Skeletal muscle tissue (tissue), 4 donors: ENCODE data around the gene APOL3. TPM values are rescaled to one million over a fixed set of nuclear protein-coding genes. Genes with fewer than 3 reads are reported as not detected.
A peak's percentile ranks its signal among the peaks of the same experiment; 100 is the strongest.
"Not testable (repeated sequence)": the region's sequence is repeated elsewhere in the genome, so short reads cannot be mapped to it uniquely, and the experiment has no call there.

Source experiments
- H3K27ac ChIP-seq: one replicate; pipeline ENCODE4 v1.7.0; 2013; ENCODE audit warnings: mild to moderate bottlenecking, low read depth, low read length, inconsistent platforms
- H3K27me3 ChIP-seq, 3 donors: one replicate each; pipeline ENCODE4 v1.7.0; 2013; ENCODE audit warnings: low read length in 3 of 3; ENCODE audit not compliant: control insufficient read depth in 3 of 3, insufficient read depth in 3 of 3
- H3K36me3 ChIP-seq, 3 donors: one replicate each; pipeline ENCODE4 v1.7.0; 2013; ENCODE audit warnings: low read length in 3 of 3; ENCODE audit not compliant: control insufficient read depth in 3 of 3, insufficient read depth in 3 of 3
- H3K4me1 ChIP-seq, 3 donors: one replicate each; pipeline ENCODE4 v1.7.0; 2013; ENCODE audit warnings: low read length in 3 of 3, mild to moderate bottlenecking in 3 of 3; ENCODE audit not compliant: control insufficient read depth in 3 of 3, insufficient read depth in 3 of 3
- H3K4me3 ChIP-seq, 3 donors: one replicate each; pipeline ENCODE4 v1.7.0; 2013; ENCODE audit warnings: low read length in 3 of 3
- H3K9ac ChIP-seq, 3 donors: one replicate each; pipeline ENCODE4 v1.7.0; 2013; ENCODE audit warnings: low read length in 3 of 3, mild to moderate bottlenecking in 3 of 3, moderate library complexity in 2 of 3, low read depth in 1 of 3
- H3K9me3 ChIP-seq, 3 donors: one replicate each; pipeline ENCODE4 v1.7.0; 2013; ENCODE audit warnings: low read length in 3 of 3; ENCODE audit not compliant: control insufficient read depth in 3 of 3
- total RNA-seq: library from RNA; depleted of rRNA; stranded (reverse); fragments of >200 nt; gene quantifications from one replicate; pipeline ENCODE4 v1.2.3, GENCODE V29; 2014
- donor health status: Osteomylitis.

Gene APOL3
- total RNA-seq, 1 donor from 2014 or later: 13.6 TPM

GRCh38 chr22:36194385-36194784 lies 33.8 kb upstream of the APOL3 start:
- Histone ChIP-seq H3K36me3 (no peaks in the 10 kb centered on the region), H3K4me1 (peaks cover 30 to 32% (median 31%) of the 10 kb centered on the region in 3 donors), H3K27ac (no peak overlapping the region), H3K4me3 (no peak overlapping the region), H3K27me3 (no peaks in the 10 kb centered on the region), H3K9me3 (no peaks in the 10 kb centered on the region), H3K9ac (no peak overlapping the region)

GRCh38 chr22:36193577-36193976 lies 33.0 kb upstream of the APOL3 start:
- H3K4me1 ChIP-seq: peaks cover 22 to 27% (median 24%) of the 10 kb centered on the region in 3 donors
- no peaks in the 10 kb centered on the region for H3K9me3 ChIP-seq
- no peak overlapping the region for H3K27ac ChIP-seq
- no peak overlapping the region for H3K4me3 ChIP-seq
- no peak overlapping the region for H3K9ac ChIP-seq
- no peaks in the 10 kb centered on the region for H3K27me3 ChIP-seq
- H3K36me3 ChIP-seq: no peaks in the 10 kb centered on the region

GRCh38 chr22:36193171-36193570 lies 32.6 kb upstream of the APOL3 start:
- Histone ChIP-seq H3K4me1 (peaks cover 22 to 27% (median 22%) of the 10 kb centered on the region in 3 donors), H3K27ac (no peak overlapping the region), H3K9me3 (no peaks in the 10 kb centered on the region), H3K27me3 (no peaks in the 10 kb centered on the region), H3K4me3 (no peak overlapping the region), H3K36me3 (no peaks in the 10 kb centered on the region), H3K9ac (no peak overlapping the region)

- Histone ChIP-seq H3K9ac (no peak overlapping the region), H3K9me3 (no peaks in the 10 kb centered on the region), H3K36me3 (no peaks in the 10 kb centered on the region), H3K27me3 (no peaks in the 10 kb centered on the region), H3K27ac (no peak overlapping the region), H3K4me3 (no peak overlapping the region), H3K4me1 (peaks cover 19 to 24% (median 20%) of the 10 kb centered on the region in 3 donors)
These were observed 32.0 kb upstream of the APOL3 start for GRCh38 chr22:36192542-36192941.

GRCh38 chr22:36191106-36191836 lies 30.7 kb upstream of the APOL3 start:
- Histone ChIP-seq H3K4me3 (peak overlapping the region in 1 of 3 donors; percentile 11), H3K27ac (peak overlapping the region; percentile 5), H3K27me3 (no peaks in the 10 kb centered on the region), H3K9me3 (no peaks in the 10 kb centered on the region), H3K36me3 (no peaks in the 10 kb centered on the region), H3K4me1 (peaks cover 12 to 14% (median 13%) of the 10 kb centered on the region in 3 donors), H3K9ac (peak overlapping the region in 1 of 3 donors; percentile 45)

GRCh38 chr22:36187862-36188261 lies 27.3 kb upstream of the APOL3 start:
- H3K9ac ChIP-seq, H3K27me3 ChIP-seq, H3K36me3 ChIP-seq, H3K27ac ChIP-seq, H3K9me3 ChIP-seq, H3K4me3 ChIP-seq: not testable (repeated sequence)
- peaks cover 14 to 18% (median 16%) of the 10 kb centered on the region in 3 donors for H3K4me1 ChIP-seq

GRCh38 chr22:36185828-36186624 lies 25.5 kb upstream of the APOL3 start:
- Histone ChIP-seq H3K9me3 (no peaks in the 10 kb centered on the region), H3K27ac (no peak overlapping the region), H3K27me3 (no peaks in the 10 kb centered on the region), H3K4me3 (no peak overlapping the region), H3K4me1 (peaks cover 6 to 8% (median 7%) of the 10 kb centered on the region in 3 donors), H3K36me3 (no peaks in the 10 kb centered on the region), H3K9ac (no peak overlapping the region)

GRCh38 chr22:36184433-36185025 lies 24.0 kb upstream of the APOL3 start:
- Histone ChIP-seq H3K9me3 (no peaks in the 10 kb centered on the region), H3K27ac (no peak overlapping the region), H3K9ac (peak overlapping the region in 1 of 3 donors; percentile 16), H3K4me3 (no peak overlapping the region), H3K27me3 (no peaks in the 10 kb centered on the region), H3K4me1 (peaks cover 4 to 7% (median 6%) of the 10 kb centered on the region in 3 donors), H3K36me3 (no peaks in the 10 kb centered on the region)

GRCh38 chr22:36183446-36183845 lies 22.9 kb upstream of the APOL3 start:
- H3K4me3 ChIP-seq: no peak overlapping the region
- peaks cover 4 to 7% (median 6%) of the 10 kb centered on the region in 3 donors for H3K4me1 ChIP-seq
- H3K9ac ChIP-seq: no peak overlapping the region
- H3K36me3 ChIP-seq: no peaks in the 10 kb centered on the region
- H3K27ac ChIP-seq: no peak overlapping the region
- no peaks in the 10 kb centered on the region for H3K27me3 ChIP-seq
- no peaks in the 10 kb centered on the region for H3K9me3 ChIP-seq

GRCh38 chr22:36182857-36183256 lies 22.3 kb upstream of the APOL3 start:
- no peaks in the 10 kb centered on the region for H3K36me3 ChIP-seq
- H3K9ac ChIP-seq: no peak overlapping the region
- H3K27ac ChIP-seq: no peak overlapping the region
- peaks cover 4 to 7% (median 6%) of the 10 kb centered on the region in 3 donors for H3K4me1 ChIP-seq
- H3K27me3 ChIP-seq: no peaks in the 10 kb centered on the region
- H3K4me3 ChIP-seq: no peak overlapping the region
- H3K9me3 ChIP-seq: no peaks in the 10 kb centered on the region
